ENCODE measurements around the gene WDTC1. TPM values are rescaled to one million over a fixed set of nuclear protein-coding genes. Genes with fewer than 3 reads are reported as not detected.

Gene WDTC1
- total RNA-seq, 1 experiment from 2014 or later, result 19.0 TPM

DNA sequence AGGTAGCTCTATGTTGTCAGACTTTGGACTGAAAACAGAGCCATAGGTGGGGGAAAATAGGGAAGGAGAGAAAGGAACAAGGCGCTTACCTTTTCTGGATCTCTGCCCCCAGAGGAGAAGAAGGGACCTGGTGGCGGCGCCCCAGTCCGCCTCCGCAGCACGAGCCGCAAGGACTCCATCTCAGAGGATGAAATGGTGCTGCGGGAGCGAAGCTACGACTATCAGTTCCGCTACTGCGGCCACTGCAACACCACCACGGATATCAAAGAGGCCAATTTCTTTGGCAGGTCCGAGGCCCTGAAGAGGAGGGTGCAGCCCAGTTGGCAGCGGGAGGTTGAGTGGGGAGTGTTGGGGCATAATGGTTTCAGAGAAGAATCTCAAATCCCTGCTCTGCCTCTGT is 69.1 kb downstream of the WDTC1 start:
- Histone ChIP-seq H3K27ac (ENCODE audit: insufficient read length, low read depth, low read length) (no peak overlapping the region), H2BK5ac (ENCODE audit: insufficient read length, low read length) (no peak overlapping the region), H3K4me2 (ENCODE audit: insufficient read depth, insufficient read length, low read length) (no peak overlapping the region), H2BK15ac (ENCODE audit: low read depth, low read length) (no peak overlapping the region), H3T11ph (ENCODE audit: low read length) (no peak overlapping the region), H4K20me1 (ENCODE audit: control insufficient read depth, insufficient read depth, insufficient read length) (no peaks in the 10 kb centered on the region), H2BK20ac (ENCODE audit: low read depth, low read length, poor library complexity, severe bottlenecking) (no peak overlapping the region), H3K27me3 (ENCODE audit: insufficient read depth, low read length) (no peaks in the 10 kb centered on the region), H3K79me1 (ENCODE audit: insufficient read depth, low read depth, low read length, poor library complexity, severe bottlenecking) (no peaks in the 10 kb centered on the region), H3K4ac (ENCODE audit: low read depth, low read length) (no peak overlapping the region), H3K4me1 (ENCODE audit: insufficient read depth, low read length) (peaks cover 15% of the 10 kb centered on the region), H3K18ac (ENCODE audit: insufficient read length, low read depth, low read length) (no peak overlapping the region), H3K23me2 (ENCODE audit: insufficient read length, low read depth, low read length, poor library complexity, severe bottlenecking) (no peaks in the 10 kb centered on the region), H3K9me3 (ENCODE audit: control insufficient read depth, low read depth, low read length) (no peaks in the 10 kb centered on the region), H2AFZ (ENCODE audit: low read length) (no peak overlapping the region), H2BK120ac (ENCODE audit: low read depth, low read length, poor library complexity, severe bottlenecking) (no peak overlapping the region), H3K56ac (ENCODE audit: insufficient read length, low read depth, low read length) (no peak overlapping the region), H4K8ac (replicated peaks; ENCODE audit: insufficient read length, low read depth, low read length) (no peak overlapping the region), H4K5ac (ENCODE audit: insufficient read length, low read depth, low read length) (no peak overlapping the region), H4K91ac (ENCODE audit: insufficient read length, low read depth, low read length) (no peak overlapping the region), H3K14ac (ENCODE audit: insufficient read depth, low read length) (no peak overlapping the region), H3K9ac (ENCODE audit: extremely low read depth, insufficient read length, low read length) (no peak overlapping the region), H3K79me2 (ENCODE audit: insufficient read depth, low read length) (no peaks in the 10 kb centered on the region), H2BK12ac (ENCODE audit: insufficient read length, low read depth, low read length) (no peak overlapping the region), H2AK5ac (ENCODE audit: insufficient read length, low read length) (no peak overlapping the region), H3K23ac (ENCODE audit: insufficient read length, low read depth, low read length) (no peak overlapping the region)
- H3K9me3 Mint-ChIP-seq, result no peaks in the 10 kb centered on the region
- WGBS (ENCODE audit: extremely low coverage, insufficient read length, low lambda C conversion rate), result no CpG with 5 or more reads among the region's 15 CpGs
- peak overlapping the region in 1 of 3 experiments; percentile 43; a peak in 2 of 7 replicates for H3K27ac Mint-ChIP-seq
- H3K4me1 Mint-ChIP-seq, result peaks cover 47 to 61% of the 10 kb centered on the region in 2 experiments
- no peak overlapping the region; a peak in 1 of 5 replicates for H3K4me3 Mint-ChIP-seq
- no peak for DNase-seq
- peaks cover 0 to 10% (median 4%) of the 10 kb centered on the region in 3 experiments; a peak in 4 of 7 replicates for H3K36me3 Mint-ChIP-seq (ENCODE audit: insufficient read depth in 1 of 3, low read depth in 3 of 3)
- H3K27me3 Mint-ChIP-seq (ENCODE audit: low read depth), result no peaks in the 10 kb centered on the region
- TF ChIP-seq, protein P1, sequence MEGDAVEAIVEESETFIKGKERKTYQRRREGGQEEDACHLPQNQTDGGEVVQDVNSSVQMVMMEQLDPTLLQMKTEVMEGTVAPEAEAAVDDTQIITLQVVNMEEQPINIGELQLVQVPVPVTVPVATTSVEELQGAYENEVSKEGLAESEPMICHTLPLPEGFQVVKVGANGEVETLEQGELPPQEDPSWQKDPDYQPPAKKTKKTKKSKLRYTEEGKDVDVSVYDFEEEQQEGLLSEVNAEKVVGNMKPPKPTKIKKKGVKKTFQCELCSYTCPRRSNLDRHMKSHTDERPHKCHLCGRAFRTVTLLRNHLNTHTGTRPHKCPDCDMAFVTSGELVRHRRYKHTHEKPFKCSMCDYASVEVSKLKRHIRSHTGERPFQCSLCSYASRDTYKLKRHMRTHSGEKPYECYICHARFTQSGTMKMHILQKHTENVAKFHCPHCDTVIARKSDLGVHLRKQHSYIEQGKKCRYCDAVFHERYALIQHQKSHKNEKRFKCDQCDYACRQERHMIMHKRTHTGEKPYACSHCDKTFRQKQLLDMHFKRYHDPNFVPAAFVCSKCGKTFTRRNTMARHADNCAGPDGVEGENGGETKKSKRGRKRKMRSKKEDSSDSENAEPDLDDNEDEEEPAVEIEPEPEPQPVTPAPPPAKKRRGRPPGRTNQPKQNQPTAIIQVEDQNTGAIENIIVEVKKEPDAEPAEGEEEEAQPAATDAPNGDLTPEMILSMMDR (conservative IDR thresholded peaks at IDR 0.05), result no peak
